Measurements from ENCODE around the gene ATRN. TPM values are rescaled to one million over a fixed set of nuclear protein-coding genes. Genes with fewer than 3 reads are reported as not detected.

ATRN gene
- total and polyA plus RNA-seq, 4 donors, result 8.4 to 104 (median 46.0) TPM

GRCh38 chr20:3678856-3679720 is 208.3 kb downstream of the ATRN start (continued):
- TF ChIP-seq REST (IDR thresholded peaks at IDR 0.05) (no peak), HNF4A (conservative IDR thresholded peaks at IDR 0.05) (no peak), CTCF (IDR thresholded peaks at IDR 0.05; ENCODE audit: low read depth, low read length, missing input control) (no peak)

GRCh38 chr20:3679749-3680700 is 209.2 kb downstream of the ATRN start:
- DNase-seq (ENCODE audit: low spot score), result no peak
- Histone ChIP-seq H3K9ac (ENCODE audit: low read depth in 1 of 2, low read length in 2 of 2) (no peak overlapping the region), H3K4me3 (ENCODE audit: low read depth in 1 of 3, low read length in 3 of 3) (no peak overlapping the region), H3K9me3 (ENCODE audit: control insufficient read depth in 4 of 4, low read length in 3 of 4) (no peaks in the 10 kb centered on the region), H3K27ac (ENCODE audit: low read depth in 1 of 2, low read length in 2 of 2) (no peak overlapping the region), H3K4me1 (ENCODE audit: control insufficient read depth in 4 of 4, insufficient read depth in 4 of 4, low read length in 3 of 4) (peaks cover 0 to 11% (median 5%) of the 10 kb centered on the region in 4 donors), H3K27me3 (ENCODE audit: control insufficient read depth in 4 of 4, insufficient read depth in 4 of 4, low read length in 3 of 4) (peaks cover 0 to 7% (median 4%) of the 10 kb centered on the region in 4 donors), H3K36me3 (ENCODE audit: control insufficient read depth in 4 of 4, insufficient read depth in 3 of 4, low read depth in 1 of 4, low read length in 3 of 4) (no peaks in the 10 kb centered on the region)
- no peak for TF ChIP-seq EGR1 (IDR thresholded peaks at IDR 0.05; ENCODE audit: low read depth in 2 of 2)
- no peak for TF ChIP-seq ZBTB33 (IDR thresholded peaks at IDR 0.05)
- no peak for TF ChIP-seq RAD21 (IDR thresholded peaks at IDR 0.05)
- TF ChIP-seq TAF1 (conservative IDR thresholded peaks at IDR 0.05), result no peak
- TF ChIP-seq MAX (IDR thresholded peaks at IDR 0.05), result no peak
- TF ChIP-seq JUND (IDR thresholded peaks at IDR 0.05), result no peak
- no peak for TF ChIP-seq RXRA (IDR thresholded peaks at IDR 0.05)
- no peak for TF ChIP-seq ATF3 (IDR thresholded peaks at IDR 0.05)
- TF ChIP-seq FOXA2 (IDR thresholded peaks at IDR 0.05), result no peak
- no peak for TF ChIP-seq HNF4A (conservative IDR thresholded peaks at IDR 0.05)
- TF ChIP-seq GABPA (IDR thresholded peaks at IDR 0.05 in 1 of 2, conservative IDR thresholded peaks at IDR 0.05 in 1 of 2), result no peak
- no peak for TF ChIP-seq HNF4G (IDR thresholded peaks at IDR 0.05)
- no peak for TF ChIP-seq FOXA1 (IDR thresholded peaks at IDR 0.05)
- no peak for TF ChIP-seq CTCF (IDR thresholded peaks at IDR 0.05; ENCODE audit: low read depth, low read length, missing input control)
- no peak for TF ChIP-seq SP1 (IDR thresholded peaks at IDR 0.05)
- no peak for TF ChIP-seq REST (IDR thresholded peaks at IDR 0.05)
- WGBS, result 79% methylated on average over 18 of the region's 18 CpGs

Measured in liver (tissue), 9 donors.